Mammary epithelial cell (primary cell): ENCODE results near the gene CLMN.

ENCODE experiments used
- CTCF ChIP-seq, 2 donors: IDR thresholded peaks in 1 of 2; conservative IDR thresholded peaks in 1 of 2; 2 replicates each; pipeline ENCODE4 v1.5.1; 2011 to 2012; ENCODE audit warnings: inconsistent platforms in 2 of 2, low read length in 2 of 2, mild to moderate bottlenecking in 2 of 2, control low read depth in 1 of 2, low read depth in 1 of 2; ENCODE audit not compliant: insufficient read depth in 1 of 2; ENCODE audit errors: extremely low read depth in 1 of 2
- EZH2 ChIP-seq: IDR thresholded peaks from 2 replicates; pipeline ENCODE4 v1.6.1; 2012; ENCODE audit warnings: low read length, inconsistent platforms, borderline replicate concordance

- TF ChIP-seq CTCF (conservative IDR thresholded peaks at IDR 0.05 in 1 of 2, IDR thresholded peaks at IDR 0.05 in 1 of 2; ENCODE audit: extremely low read depth in 1 of 2, insufficient read depth in 1 of 2, low read depth in 1 of 2, low read length in 2 of 2): no peak
- TF ChIP-seq EZH2: no peak
Observed at GRCh38 chr14:95233702-95234241, 85.9 kb downstream of the CLMN start.
